KOPT-K1 (cell line): Measurements from ENCODE around the gene CSMD2.

Experiments
- H3K27ac ChIP-seq: fragments of 200-600 bp; sonication (generic); 2 replicates; pipeline ENCODE4 v1.5.1; 2016; ENCODE audit warnings: antibody characterized with exemption, mild to moderate bottlenecking, low read depth, low read length; ENCODE audit not compliant: poor library complexity, severe bottlenecking
- H3K36me3 ChIP-seq: fragments of 200-600 bp; sonication (generic); 2 replicates; pipeline ENCODE4 v1.5.1; 2017; ENCODE audit warnings: antibody characterized with exemption, mild to moderate bottlenecking, low read length, moderate library complexity; ENCODE audit not compliant: insufficient read depth
- H3K9me3 ChIP-seq: fragments of 200-600 bp; sonication (generic); 2 replicates; pipeline ENCODE4 v1.5.1; 2017; ENCODE audit warnings: antibody characterized with exemption, low read length, mild to moderate bottlenecking; ENCODE audit not compliant: insufficient read depth, poor library complexity, severe bottlenecking

CSMD2 gene

GRCh38 chr1:33990281-33990680, 174.7 kb downstream of the CSMD2 start:
- H3K36me3 ChIP-seq: no peaks in the 10 kb centered on the region
- no peaks in the 10 kb centered on the region for H3K9me3 ChIP-seq
- no peak overlapping the region for H3K27ac ChIP-seq

DNA sequence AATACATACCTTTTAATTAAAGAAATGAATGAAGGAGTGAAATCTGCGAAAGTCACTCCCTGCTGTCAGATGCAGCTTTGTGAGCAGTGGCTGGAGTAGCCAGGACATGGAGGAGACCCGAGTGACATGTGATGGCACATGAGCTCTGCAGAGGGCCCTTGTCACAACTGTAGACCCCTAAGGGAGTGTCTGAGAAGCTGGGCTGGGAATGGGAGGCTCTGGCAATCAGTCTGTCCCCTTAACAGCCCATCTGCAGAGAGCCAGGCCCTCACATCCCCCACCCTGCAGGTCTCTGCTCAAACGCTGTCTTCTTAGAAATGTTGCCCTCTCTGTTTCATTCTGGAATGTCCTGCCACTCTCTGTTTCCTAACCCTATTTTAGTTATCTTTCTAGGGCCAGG, 176.9 kb downstream of the CSMD2 start:
- Histone ChIP-seq H3K27ac (no peak overlapping the region), H3K36me3 (no peaks in the 10 kb centered on the region), H3K9me3 (no peaks in the 10 kb centered on the region)

- Histone ChIP-seq H3K27ac (no peak overlapping the region), H3K36me3 (no peaks in the 10 kb centered on the region), H3K9me3 (no peaks in the 10 kb centered on the region)
Measured at GRCh38 chr1:33986390-33987095, 178.5 kb downstream of the CSMD2 start.

DNA sequence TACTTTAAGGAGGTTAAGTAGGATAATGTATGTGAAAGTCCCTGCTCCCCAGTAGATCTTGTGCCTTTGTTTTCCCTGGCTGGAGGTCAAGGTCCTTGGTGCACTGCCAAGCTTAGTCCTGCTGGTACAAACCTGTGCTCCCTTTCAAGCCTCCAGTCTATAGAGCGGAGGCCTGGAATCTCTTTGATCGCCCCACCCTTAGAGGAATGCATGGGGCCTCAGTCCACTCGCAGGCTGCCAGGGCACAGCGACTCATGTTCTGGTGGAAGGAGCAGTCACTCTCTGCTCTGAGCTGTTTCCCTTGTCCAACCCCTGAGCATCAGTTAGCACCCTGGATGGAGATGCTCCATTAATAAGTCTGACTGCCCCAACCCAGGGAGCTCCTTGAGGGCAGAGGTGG, 179.4 kb downstream of the CSMD2 start:
- no peaks in the 10 kb centered on the region for H3K36me3 ChIP-seq
- no peaks in the 10 kb centered on the region for H3K9me3 ChIP-seq
- no peak overlapping the region for H3K27ac ChIP-seq

GRCh38 chr1:33984906-33985565, 180.0 kb downstream of the CSMD2 start:
- Histone ChIP-seq H3K36me3 (no peaks in the 10 kb centered on the region), H3K27ac (no peak overlapping the region), H3K9me3 (no peaks in the 10 kb centered on the region)

GRCh38 chr1:33982419-33982818, 182.6 kb downstream of the CSMD2 start:
- Histone ChIP-seq H3K36me3 (no peaks in the 10 kb centered on the region), H3K27ac (no peak overlapping the region), H3K9me3 (no peaks in the 10 kb centered on the region)

DNA sequence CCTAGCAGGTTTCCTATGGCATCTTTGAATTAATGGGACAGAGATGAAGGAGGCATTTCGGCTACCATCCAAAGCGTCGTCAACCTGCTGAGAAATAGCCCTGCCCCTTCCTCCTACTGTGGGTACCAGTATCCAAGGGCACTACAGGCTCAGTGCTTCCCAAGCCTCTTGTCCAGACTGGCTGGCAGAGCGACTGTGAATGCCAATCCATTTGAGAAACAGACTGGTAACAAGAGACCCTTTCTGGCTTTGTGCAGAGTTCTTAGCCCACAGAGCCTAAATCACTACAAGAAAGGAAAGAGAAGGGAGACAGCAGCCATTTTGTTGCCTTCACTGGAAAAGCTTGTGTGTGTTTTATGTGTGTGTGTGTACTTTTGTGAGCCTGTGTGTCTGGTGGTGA, 185.7 kb downstream of the CSMD2 start:
- Histone ChIP-seq H3K36me3 (no peaks in the 10 kb centered on the region), H3K9me3 (no peaks in the 10 kb centered on the region), H3K27ac (no peak overlapping the region)

DNA sequence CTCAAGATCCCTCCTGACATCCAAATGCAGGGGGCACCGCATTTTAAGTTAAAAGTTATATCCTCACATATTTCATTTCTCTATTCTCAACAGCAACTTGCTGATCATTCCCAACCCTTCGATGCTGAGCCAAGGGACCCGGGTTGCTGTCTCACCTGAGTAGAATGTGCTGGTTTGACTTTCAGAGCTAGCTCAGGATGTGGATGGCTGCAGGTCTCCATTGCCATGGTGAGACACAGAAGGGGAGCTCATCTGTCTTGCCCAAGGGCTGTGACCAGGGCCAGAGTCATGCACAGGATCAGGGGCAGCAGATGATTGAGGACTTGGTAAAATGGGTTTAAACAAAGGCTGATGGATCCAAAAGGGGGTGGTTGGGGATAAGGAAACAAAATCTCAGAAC, 189.1 kb downstream of the CSMD2 start:
- H3K36me3 ChIP-seq: no peaks in the 10 kb centered on the region
- H3K9me3 ChIP-seq: no peaks in the 10 kb centered on the region
- H3K27ac ChIP-seq: no peak overlapping the region

- no peaks in the 10 kb centered on the region for H3K36me3 ChIP-seq
- H3K27ac ChIP-seq: no peak overlapping the region
- H3K9me3 ChIP-seq: no peaks in the 10 kb centered on the region
Measured at GRCh38 chr1:33973799-33974545, 191.1 kb downstream of the CSMD2 start.

GRCh38 chr1:33972676-33973395, 192.2 kb downstream of the CSMD2 start:
- Histone ChIP-seq H3K27ac (no peak overlapping the region), H3K36me3 (no peaks in the 10 kb centered on the region)

GRCh38 chr1:33971913-33972312, 193.1 kb downstream of the CSMD2 start:
- H3K27ac ChIP-seq: no peak overlapping the region
- H3K36me3 ChIP-seq: no peaks in the 10 kb centered on the region
- H3K9me3 ChIP-seq: no peaks in the 10 kb centered on the region

More at GRCh38 chr1:33972676-33973395, 192.2 kb downstream of the CSMD2 start:
- H3K9me3 ChIP-seq: no peaks in the 10 kb centered on the region

DNA sequence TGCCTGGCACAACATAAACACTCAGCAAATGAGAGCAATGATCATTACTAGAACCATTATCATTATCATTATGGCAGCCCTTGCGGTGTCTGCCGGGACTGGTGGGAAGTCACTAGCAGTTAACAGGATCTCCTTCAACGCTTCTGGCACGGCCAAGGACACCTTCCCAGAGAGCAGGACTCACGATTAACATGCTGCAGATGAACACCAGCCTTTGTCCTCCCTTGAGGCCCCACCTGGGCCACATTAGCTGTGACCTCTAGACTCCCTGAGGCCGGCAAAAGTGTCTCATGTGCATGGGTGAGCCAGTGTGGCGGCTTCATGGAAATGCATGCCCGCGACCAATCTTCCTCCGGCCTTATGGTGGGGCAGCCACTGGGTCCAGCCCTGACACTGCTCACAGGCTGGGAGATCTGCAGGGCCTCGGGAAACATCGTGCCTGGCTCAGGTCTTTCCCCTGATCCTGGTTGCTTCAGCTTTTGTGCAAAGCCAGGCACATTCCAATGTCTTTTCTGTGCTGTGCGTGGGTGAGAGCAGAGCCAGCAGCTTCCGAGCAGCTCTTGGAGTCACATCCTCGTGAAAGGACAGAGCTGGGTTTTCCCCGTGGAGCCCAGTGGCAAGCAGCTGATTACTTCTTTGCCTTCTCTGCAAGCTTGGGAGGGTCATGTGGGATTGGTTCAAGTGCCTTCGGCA, 193.9 kb downstream of the CSMD2 start:
- H3K36me3 ChIP-seq: no peaks in the 10 kb centered on the region
- no peak overlapping the region for H3K27ac ChIP-seq
- H3K9me3 ChIP-seq: no peaks in the 10 kb centered on the region

- H3K36me3 ChIP-seq: no peaks in the 10 kb centered on the region
- H3K27ac ChIP-seq: no peak overlapping the region
- H3K9me3 ChIP-seq: no peaks in the 10 kb centered on the region
Measured at GRCh38 chr1:33970148-33970825, 194.7 kb downstream of the CSMD2 start.
